Chondrocyte (in vitro differentiated cells): ENCODE results near the gene CCDC57. TPM values are rescaled to one million over a fixed set of nuclear protein-coding genes. Genes with fewer than 3 reads are reported as not detected.
A peak's percentile ranks its signal among the peaks of the same experiment; 100 is the strongest.

Experiments used
- DNase-seq: peaks from one replicate; pipeline ENCODE4 v3.0.0; 2021; ENCODE audit warnings: mixed read lengths, low spot score
- H3K27ac Mint-ChIP-seq: one replicate; pipeline ENCODE4 v1.8.0; 2021; ENCODE audit warnings: mild to moderate bottlenecking, moderate library complexity, mixed read lengths; ENCODE audit not compliant: unreplicated experiment
- H3K27me3 Mint-ChIP-seq: 2 replicates; pipeline ENCODE4 v1.8.0; 2021; ENCODE audit warnings: low read depth, mixed read lengths
- H3K36me3 Mint-ChIP-seq: 2 replicates; pipeline ENCODE4 v1.8.0; 2021; ENCODE audit warnings: low read depth, mixed read lengths
- H3K4me1 Mint-ChIP-seq: 2 replicates; pipeline ENCODE4 v1.8.0; 2021; ENCODE audit warnings: low read depth, mild to moderate bottlenecking, mixed read lengths
- H3K4me3 Mint-ChIP-seq: one replicate; pipeline ENCODE4 v1.8.0; 2021; ENCODE audit warnings: mild to moderate bottlenecking, moderate library complexity, mixed read lengths; ENCODE audit not compliant: unreplicated experiment
- H3K9me3 Mint-ChIP-seq: 2 replicates; pipeline ENCODE4 v1.8.0; 2021; ENCODE audit warnings: low read depth, mixed read lengths
- CTCF ChIP-seq: fragments of 200-600 bp; sonication (generic); IDR thresholded peaks from 2 replicates; pipeline ENCODE4 v1.5.0; 2021; ENCODE audit warnings: antibody characterized with exemption, mild to moderate bottlenecking, moderate library complexity
- total RNA-seq: library from RNA; stranded (reverse); gene quantifications from 3 replicates; pipeline ENCODE4 v1.2.1, GENCODE V29; 2021

CCDC57 gene
- total RNA-seq, 1 donor from 2014 or later: 23.5 TPM

GRCh38 chr17:82222816-82223215 lies 10.2 kb upstream of the CCDC57 start:
- no peaks in the 10 kb centered on the region for H3K36me3 Mint-ChIP-seq
- no peak for DNase-seq
- H3K9me3 Mint-ChIP-seq: no peaks in the 10 kb centered on the region
- TF ChIP-seq CTCF: no peak
- no peak overlapping the region for H3K27ac Mint-ChIP-seq
- H3K27me3 Mint-ChIP-seq: no peaks in the 10 kb centered on the region
- H3K4me3 Mint-ChIP-seq: no peak overlapping the region
- peaks cover 2% of the 10 kb centered on the region for H3K4me1 Mint-ChIP-seq

GRCh38 chr17:82221341-82221902 lies 8.8 kb upstream of the CCDC57 start:
- DNase-seq: no peak
- Mint-ChIP-seq H3K9me3 (no peaks in the 10 kb centered on the region), H3K4me1 (peaks cover 15% of the 10 kb centered on the region)

GRCh38 chr17:82219753-82220709 lies 7.4 kb upstream of the CCDC57 start:
- no peak for TF ChIP-seq CTCF
- Mint-ChIP-seq H3K27me3 (no peaks in the 10 kb centered on the region), H3K36me3 (no peaks in the 10 kb centered on the region), H3K4me3 (no peak overlapping the region), H3K4me1 (peaks cover 23% of the 10 kb centered on the region), H3K27ac (no peak overlapping the region), H3K9me3 (no peaks in the 10 kb centered on the region)
- peak; percentile 83 for DNase-seq

More at GRCh38 chr17:82221341-82221902, 8.8 kb upstream of the CCDC57 start:
- peak overlapping the region; percentile 3 for H3K27ac Mint-ChIP-seq
- no peak overlapping the region for H3K4me3 Mint-ChIP-seq
- TF ChIP-seq CTCF: no peak
- no peaks in the 10 kb centered on the region for H3K36me3 Mint-ChIP-seq
- H3K27me3 Mint-ChIP-seq: no peaks in the 10 kb centered on the region

GRCh38 chr17:82219083-82219482 lies 6.4 kb upstream of the CCDC57 start:
- no peak for TF ChIP-seq CTCF
- Mint-ChIP-seq H3K4me3 (no peak overlapping the region), H3K27me3 (no peaks in the 10 kb centered on the region), H3K27ac (no peak overlapping the region), H3K9me3 (no peaks in the 10 kb centered on the region), H3K4me1 (peaks cover 30% of the 10 kb centered on the region), H3K36me3 (no peaks in the 10 kb centered on the region)
- peak; percentile 81 for DNase-seq

- Mint-ChIP-seq H3K36me3 (no peaks in the 10 kb centered on the region), H3K27me3 (no peaks in the 10 kb centered on the region), H3K27ac (no peak overlapping the region), H3K4me1 (peaks cover 34% of the 10 kb centered on the region), H3K9me3 (no peaks in the 10 kb centered on the region), H3K4me3 (no peak overlapping the region)
- no peak for TF ChIP-seq CTCF
- peak; percentile 81 for DNase-seq
Measured at GRCh38 chr17:82218349-82219075, 5.9 kb upstream of the CCDC57 start.
